Activated CD8-positive, alpha-beta T cell treated with anti-CD3 and anti-CD28 coated beads for 36 hours (primary cell): Measurements from ENCODE around the gene DTNA. TPM values are rescaled to one million over a fixed set of nuclear protein-coding genes. Genes with fewer than 3 reads are reported as not detected.

ENCODE experiments used
- ATAC-seq: fragments of 200-7000 bp; cut with Tn5 transposase; one replicate; pipeline ENCODE4 v1.10.0; 2021; ENCODE audit warnings: mild to moderate bottlenecking, moderate library complexity
- CTCF ChIA-PET: fragments of 350-600 bp; sonication (Branson Sonifier 250); formaldehyde crosslinking; loops from one replicate; lab custom pipeline; 2021; ENCODE audit warnings: antibody characterized with exemption; lab: Charles Lee
- POLR2A ChIA-PET: fragments of 350-600 bp; sonication (Branson Sonifier 250); formaldehyde crosslinking; loops from one replicate; lab custom pipeline; 2021; ENCODE audit warnings: antibody characterized with exemption; lab: Charles Lee
- DNase-seq: peaks from one replicate; pipeline ENCODE4 v3.0.0-alpha.2; 2020
- H3K27ac Mint-ChIP-seq: one replicate; pipeline ENCODE4 v1.8.0; 2021; ENCODE audit warnings: mild to moderate bottlenecking, mixed read lengths
- H3K27me3 Mint-ChIP-seq: one replicate; pipeline ENCODE4 v1.8.0; 2021; ENCODE audit warnings: mixed read lengths
- H3K36me3 Mint-ChIP-seq: one replicate; pipeline ENCODE4 v1.8.0; 2021; ENCODE audit warnings: low read depth, mixed read lengths
- H3K4me1 Mint-ChIP-seq: one replicate; pipeline ENCODE4 v1.8.0; 2021; ENCODE audit warnings: low read depth, mixed read lengths
- H3K4me3 Mint-ChIP-seq: one replicate; pipeline ENCODE4 v1.8.0; 2021; ENCODE audit warnings: mild to moderate bottlenecking, moderate library complexity, mixed read lengths
- H3K9me3 Mint-ChIP-seq: one replicate; pipeline ENCODE4 v1.8.0; 2021; ENCODE audit warnings: mixed read lengths
- CTCF ChIP-seq: fragments of 200-600 bp; IDR thresholded peaks from one replicate; pipeline ENCODE4 v1.8.0; 2022; ENCODE audit warnings: antibody characterized with exemption, mild to moderate bottlenecking
- intact Hi-C: fragments of 100-400 bp; cut with micrococcal nuclease; formaldehyde crosslinking; loops from one replicate; pipeline ENCODE4 v1.10.0; 2022
- total RNA-seq, 2 experiments: library from RNA; stranded (reverse); gene quantifications; one replicate each; pipeline ENCODE4 v1.2.3, GENCODE V29; 2021

DTNA gene
- total RNA-seq, 2 experiments from 2014 or later, result 0.40 to 0.41 TPM

- Mint-ChIP-seq H3K27ac (no peak overlapping the region), H3K36me3 (no peaks in the 10 kb centered on the region), H3K4me1 (no peaks in the 10 kb centered on the region), H3K4me3 (no peak overlapping the region), H3K9me3 (no peaks in the 10 kb centered on the region), H3K27me3 (peaks cover 2% of the 10 kb centered on the region)
- TF ChIP-seq CTCF, result no peak
- CTCF ChIA-PET, result no interaction called here
- POLR2A ChIA-PET, result no interaction called here
- no peak for ATAC-seq
- no peak for DNase-seq
- intact Hi-C loops, result no loop called here
Observed at GRCh38 chr18:34923911-34924310, 213.8 kb downstream of the DTNA start.

- H3K27ac Mint-ChIP-seq, result no peak overlapping the region
- no peaks in the 10 kb centered on the region for H3K36me3 Mint-ChIP-seq
- TF ChIP-seq CTCF, result no peak
- no peaks in the 10 kb centered on the region for H3K9me3 Mint-ChIP-seq
- DNase-seq, result no peak
- ATAC-seq, result no peak
- intact Hi-C loops, result no loop called here
- POLR2A ChIA-PET, result no interaction called here
- H3K4me3 Mint-ChIP-seq, result no peak overlapping the region
- H3K4me1 Mint-ChIP-seq, result no peaks in the 10 kb centered on the region
- CTCF ChIA-PET, result no interaction called here
- H3K27me3 Mint-ChIP-seq, result peaks cover 2% of the 10 kb centered on the region
Observed at GRCh38 chr18:34926683-34927082, 216.6 kb downstream of the DTNA start.

- Mint-ChIP-seq H3K27me3 (peaks cover 2% of the 10 kb centered on the region), H3K36me3 (no peaks in the 10 kb centered on the region), H3K9me3 (no peaks in the 10 kb centered on the region), H3K4me3 (no peak overlapping the region), H3K27ac (no peak overlapping the region), H3K4me1 (no peaks in the 10 kb centered on the region)
- no peak for TF ChIP-seq CTCF
- intact Hi-C loops, result no loop called here
- ChIA-PET CTCF (no interaction called here), POLR2A (no interaction called here)
- DNase-seq (no peak), ATAC-seq (no peak)
Observed at GRCh38 chr18:34928088-34928753, 218.1 kb downstream of the DTNA start.

GRCh38 chr18:34928754-34929335 lies 218.7 kb downstream of the DTNA start:
- intact Hi-C loops, result no loop called here
- ATAC-seq (no peak), DNase-seq (no peak)
- Mint-ChIP-seq H3K4me1 (no peaks in the 10 kb centered on the region), H3K4me3 (no peak overlapping the region), H3K27me3 (peaks cover 2% of the 10 kb centered on the region), H3K9me3 (no peaks in the 10 kb centered on the region), H3K36me3 (no peaks in the 10 kb centered on the region), H3K27ac (no peak overlapping the region)
- TF ChIP-seq CTCF, result no peak
- ChIA-PET CTCF (interaction anchor here (1.4 kb wide), 1 partner anchor 267 kb away, joined by 5 read pairs; no protein-coding TSS in a partner anchor), POLR2A (no interaction called here)

- TF ChIP-seq CTCF, result no peak
- CTCF ChIA-PET, result interaction anchor here (1.4 kb wide), 1 partner anchor 268 kb away, joined by 5 read pairs; no protein-coding TSS in a partner anchor
- Mint-ChIP-seq H3K27me3 (peaks cover 2% of the 10 kb centered on the region), H3K4me1 (no peaks in the 10 kb centered on the region), H3K9me3 (no peaks in the 10 kb centered on the region), H3K27ac (no peak overlapping the region), H3K4me3 (no peak overlapping the region), H3K36me3 (no peaks in the 10 kb centered on the region)
- intact Hi-C loops, result no loop called here
- ATAC-seq, result no peak
- POLR2A ChIA-PET, result no interaction called here
- no peak for DNase-seq
Observed at GRCh38 chr18:34929336-34929780, 219.3 kb downstream of the DTNA start.
